HL-60 (cell line): ENCODE results near the gene CTDP1.

Source experiments
- CTCF ChIP-seq: IDR thresholded peaks from one replicate; pipeline ENCODE4 v1.5.1; 2011; ENCODE audit warnings: low read length, control low read depth, inconsistent platforms; ENCODE audit not compliant: insufficient read depth
- GABPA ChIP-seq: IDR thresholded peaks from 2 replicates; pipeline ENCODE4 v1.6.1; 2012; ENCODE audit warnings: low read depth

DNA sequence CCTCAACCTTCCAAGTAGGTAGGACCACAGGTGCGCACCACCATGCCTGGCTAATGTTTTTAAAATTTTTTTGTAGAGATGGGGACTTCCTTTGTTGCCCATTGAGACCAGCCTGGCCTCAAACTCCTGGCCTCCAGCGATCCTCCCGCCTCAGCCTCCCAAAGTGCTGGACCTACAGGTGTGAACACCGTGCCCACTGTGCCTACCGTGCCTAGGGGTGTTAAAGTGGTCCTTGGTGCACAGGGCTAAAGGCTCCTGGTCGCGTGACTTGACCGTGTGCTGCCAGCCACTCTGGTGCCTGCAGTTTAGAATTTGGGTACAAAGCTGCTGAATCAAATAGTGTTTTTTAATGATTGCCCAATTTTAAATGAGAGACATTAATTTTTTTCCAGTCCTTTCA, 67.1 kb downstream of the CTDP1 start:
- TF ChIP-seq GABPA (no peak), CTCF (no peak)
